Right cardiac atrium (tissue), 5 donors: ENCODE results near the gene LILRB4. TPM values are rescaled to one million over a fixed set of nuclear protein-coding genes. Genes with fewer than 3 reads are reported as not detected.
A peak's percentile ranks its signal among the peaks of the same experiment; 100 is the strongest.
"Not testable (repeated sequence)": the region's sequence is repeated elsewhere in the genome, so short reads cannot be mapped to it uniquely, and the experiment has no call there.

Source experiments
- ATAC-seq, 2 donors: fragments of 200-7000 bp; cut with Tn5 transposase; one replicate each; pipeline versions ENCODE4 v1.8.0 to v1.9.1; 2020; ENCODE audit warnings: moderate library complexity in 2 of 2, mild to moderate bottlenecking in 1 of 2
- DNase-seq, 3 donors: peaks; one replicate each; pipeline ENCODE4 v3.0.0-alpha.2; 2020
- H3K27ac ChIP-seq: one replicate; pipeline ENCODE4 v1.5.1; 2013; ENCODE audit warnings: mild to moderate bottlenecking, low read length, control low read depth, moderate library complexity
- H3K27me3 ChIP-seq: one replicate; pipeline ENCODE4 v1.6.1; 2013; ENCODE audit not compliant: control insufficient read depth, insufficient read depth
- H3K4me1 ChIP-seq: one replicate; pipeline ENCODE4 v1.6.1; 2013; ENCODE audit warnings: low read length; ENCODE audit not compliant: control insufficient read depth, insufficient read depth
- H3K4me3 ChIP-seq: one replicate; pipeline ENCODE4 v1.5.1; 2013; ENCODE audit warnings: low read length, control low read depth
- H3K9me3 ChIP-seq: one replicate; pipeline ENCODE4 v1.6.1; 2013; ENCODE audit warnings: low read length; ENCODE audit not compliant: control insufficient read depth
- WGBS: extraction: QIAGEN DNeasy Blood & Tissue Kit; methylation state at CpG from one replicate; pipeline ENCODE4 v1.1.7; 2013; 5-methylcytosine and 5-hydroxymethylcytosine counted together
- intact Hi-C, 4 donors: fragments of 100-400 bp; cut with DNase I; formaldehyde crosslinking; loops; one replicate each; pipeline versions ENCODE4 v1.11.0 to v1.14.0; 2022 to 2023
- long read RNA-seq, 4 donors: library from polyadenylated mRNA; unstranded; transcript quantifications; one replicate each; pipeline ENCODE4 v2.0.0, GENCODE V29; 2020 to 2021
- polyA plus RNA-seq: library from polyadenylated mRNA; stranded (reverse); fragments of 200-250 nt; gene quantifications from one replicate; pipeline ENCODE4 v1.2.3, GENCODE V29; 2013
- total RNA-seq, 4 donors: library from RNA; stranded (reverse); fragmentation: NEBNext Ultra II Directional; extraction: Animal tissue kit (Norgen Biotek cat#: 25700); gene quantifications; one replicate each; pipeline ENCODE4 v1.2.1, GENCODE V29; 2021
- donor health status: healthy with polysubstance abuse.
- donor health status: DM: no; HTN: yes; CAD: no.
- donor health status: DM: no; HTN: no; CAD: no.
- donor health status: DM: no; HTN: yes; CAD: no; lungs with severe emphysema.
- donor health status: DM: yes; HTN: yes; CAD: no.

Gene LILRB4
- total RNA-seq (1 to 10 TPM; 3.0 to 5.3 (median 4.6) TPM), polyA plus RNA-seq (1.4 TPM)
- long read RNA-seq, donor 1, partial matches to known transcripts: 2 of 7 reads
- long read RNA-seq, donor 1, other reads (novel, unspliced or antisense): 5 of 7 reads
- long read RNA-seq, donor 2, partial matches to known transcripts: 0 of 3 reads
- long read RNA-seq, donor 2, other reads (novel, unspliced or antisense): 3 of 3 reads
- long read RNA-seq, donor 3, partial matches to known transcripts: 0 of 2 reads
- long read RNA-seq, donor 3, other reads (novel, unspliced or antisense): 1 of 2 reads
- long read RNA-seq, donor 4: 0 reads

DNA sequence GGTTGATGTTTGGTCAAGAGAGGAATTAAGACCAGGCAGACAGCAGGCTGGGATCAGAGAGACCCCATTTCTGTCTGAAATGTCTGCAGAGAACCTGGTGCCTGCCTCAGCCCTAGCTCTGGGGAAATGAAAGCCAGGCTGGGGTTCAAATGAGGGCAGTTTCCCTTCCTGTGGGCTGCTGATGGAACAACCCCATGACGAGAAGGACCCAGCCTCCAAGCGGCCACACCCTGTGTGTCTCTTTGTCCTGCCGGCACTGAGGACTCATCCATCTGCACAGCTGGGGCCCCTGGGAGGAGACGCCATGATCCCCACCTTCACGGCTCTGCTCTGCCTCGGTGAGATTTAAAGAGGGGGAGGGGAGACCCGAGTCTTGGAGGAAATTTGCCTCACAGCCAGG lies at the start of gene LILRB4:
Gene LILRB4, plus strand, starts transcription at position 256 of the 400 bp plus-strand sequence. Its CDS starts 49 bp downstream, at position 305.
- WGBS: 60% methylated on average over 7 of the region's 7 CpGs
- H3K27ac ChIP-seq: no peak within 1 kb of the TSS
- ATAC-seq (peak; percentile 69), DNase-seq (peak; percentile 36 to 75 (median 72))
- intact Hi-C loops: no loop called here
- no peaks in the 10 kb centered on the region for H3K9me3 ChIP-seq
- H3K4me3 ChIP-seq: no peak within 1 kb of the TSS
- H3K4me1 ChIP-seq: no peaks in the 10 kb centered on the region
- no peaks in the 10 kb centered on the region for H3K27me3 ChIP-seq

DNA sequence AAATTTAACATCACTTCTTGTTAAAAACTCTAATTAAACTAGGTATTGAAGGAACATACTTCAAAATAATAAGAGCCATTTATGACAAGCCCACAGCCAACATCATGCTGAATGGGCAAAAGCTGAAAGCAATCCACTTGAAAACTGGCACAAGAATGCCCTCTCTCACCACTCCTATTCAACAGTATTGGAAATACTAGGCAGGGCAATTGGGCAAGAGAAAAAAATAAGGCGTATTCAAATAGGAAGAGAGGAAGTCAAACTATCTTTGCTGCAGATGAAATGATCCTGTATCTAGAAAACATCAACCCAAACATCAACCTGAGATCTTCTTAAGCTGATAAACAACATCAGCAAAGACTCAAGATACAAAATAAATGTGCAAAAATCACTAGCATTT lies 48.1 kb upstream of the LILRB4 start:
- intact Hi-C loops: no loop called here
- Histone ChIP-seq H3K27ac (no peak overlapping the region), H3K27me3 (no peaks in the 10 kb centered on the region), H3K9me3 (peaks cover 1% of the 10 kb centered on the region), H3K4me1 (no peaks in the 10 kb centered on the region), H3K4me3 (no peak overlapping the region)
- DNase-seq: no peak
- 81% methylated on average over 1 of the region's 1 CpG for WGBS
- no peak for ATAC-seq

DNA sequence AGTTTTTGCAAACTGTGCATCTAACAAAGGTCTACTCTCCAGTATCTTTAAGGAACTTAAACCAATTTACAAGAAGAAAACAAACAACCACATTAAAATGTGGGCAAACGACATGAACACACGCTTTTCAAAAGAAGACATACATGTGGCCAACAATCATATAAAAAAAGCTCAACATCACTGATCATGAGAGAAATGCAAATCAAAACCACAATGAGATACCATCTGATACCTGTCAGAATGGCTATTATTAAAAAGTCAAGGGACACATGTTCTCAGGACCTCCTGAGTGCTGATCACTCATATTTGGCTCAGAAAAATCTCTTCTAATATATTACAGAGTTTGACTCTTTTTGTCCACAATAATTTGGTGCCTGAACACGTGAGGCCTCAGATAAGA lies 46.7 kb upstream of the LILRB4 start:
- DNase-seq (no peak), ATAC-seq (no peak)
- 60% methylated on average over 3 of the region's 3 CpGs for WGBS
- no peak overlapping the region for H3K4me3 ChIP-seq
- no peak overlapping the region for H3K27ac ChIP-seq
- H3K27me3 ChIP-seq: no peaks in the 10 kb centered on the region
- intact Hi-C loops: no loop called here
- H3K9me3 ChIP-seq: peaks cover 1% of the 10 kb centered on the region
- H3K4me1 ChIP-seq: no peaks in the 10 kb centered on the region

DNA sequence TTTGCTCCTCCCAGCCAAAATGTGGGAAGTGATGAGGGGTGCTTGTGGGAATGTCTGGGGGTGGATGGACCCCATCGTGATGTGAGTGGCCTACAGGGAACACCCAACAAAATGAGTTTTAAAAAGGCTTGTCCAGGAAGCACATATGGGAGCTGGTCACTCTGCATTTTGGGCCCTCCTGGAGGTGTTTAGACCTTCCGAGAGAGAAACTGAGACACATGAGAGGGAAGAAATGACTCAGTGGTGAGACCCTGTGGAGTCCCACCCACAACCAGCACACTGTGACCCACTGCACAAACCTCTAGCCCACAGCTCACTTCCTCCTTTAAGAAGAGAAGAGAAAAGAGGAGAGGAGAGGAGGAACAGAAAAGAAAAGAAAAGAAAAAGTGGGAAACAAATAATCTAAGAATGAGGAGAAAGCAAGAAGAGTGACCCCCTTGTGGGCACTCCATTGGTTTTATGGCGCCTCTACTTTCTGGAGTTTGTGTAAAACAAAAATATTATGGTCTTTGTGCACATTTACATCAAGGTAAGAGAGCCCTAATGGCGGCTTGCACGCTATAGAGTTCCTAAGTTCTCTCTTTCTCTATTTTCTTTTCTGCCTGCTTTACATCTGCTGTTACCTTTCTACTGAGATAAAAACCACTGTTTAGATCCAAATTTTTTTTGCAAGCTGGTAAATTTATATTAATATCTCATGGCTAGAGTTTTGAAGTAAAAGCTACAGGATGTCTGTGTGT lies 45.8 kb upstream of the LILRB4 start:
- H3K27me3 ChIP-seq: no peaks in the 10 kb centered on the region
- WGBS: 45% methylated on average over 5 of the region's 5 CpGs
- intact Hi-C loops: no loop called here
- H3K27ac ChIP-seq: no peak overlapping the region
- DNase-seq (peak in 1 of 3 donors; percentile 1), ATAC-seq (no peak)
- no peaks in the 10 kb centered on the region for H3K4me1 ChIP-seq
- no peaks in the 10 kb centered on the region for H3K9me3 ChIP-seq
- H3K4me3 ChIP-seq: no peak overlapping the region

DNA sequence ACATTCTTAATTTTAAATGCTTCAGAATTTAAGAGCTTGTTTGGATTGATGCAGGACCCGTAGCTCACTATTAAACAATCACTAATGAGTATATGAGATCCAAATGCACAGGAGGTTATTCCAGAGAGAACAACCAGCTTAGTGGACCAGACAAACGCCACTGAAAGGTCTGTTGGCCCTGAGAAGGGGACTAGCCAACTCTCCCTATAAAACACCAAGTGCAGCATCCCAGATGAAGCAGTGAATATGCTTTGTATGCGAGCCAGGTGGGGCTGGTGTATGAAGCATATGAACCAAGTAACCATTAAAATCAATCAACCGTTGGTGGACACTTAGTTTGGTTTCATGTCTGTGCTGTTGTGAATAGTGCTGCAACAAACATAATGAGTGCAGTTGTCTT lies 42.3 kb upstream of the LILRB4 start:
- H3K27ac ChIP-seq: no peak overlapping the region
- intact Hi-C loops: no loop called here
- H3K4me1 ChIP-seq: no peaks in the 10 kb centered on the region
- DNase-seq (no peak), ATAC-seq (no peak)
- no peaks in the 10 kb centered on the region for H3K27me3 ChIP-seq
- no peaks in the 10 kb centered on the region for H3K9me3 ChIP-seq
- H3K4me3 ChIP-seq: no peak overlapping the region
- WGBS: 68% methylated on average over 4 of the region's 4 CpGs

DNA sequence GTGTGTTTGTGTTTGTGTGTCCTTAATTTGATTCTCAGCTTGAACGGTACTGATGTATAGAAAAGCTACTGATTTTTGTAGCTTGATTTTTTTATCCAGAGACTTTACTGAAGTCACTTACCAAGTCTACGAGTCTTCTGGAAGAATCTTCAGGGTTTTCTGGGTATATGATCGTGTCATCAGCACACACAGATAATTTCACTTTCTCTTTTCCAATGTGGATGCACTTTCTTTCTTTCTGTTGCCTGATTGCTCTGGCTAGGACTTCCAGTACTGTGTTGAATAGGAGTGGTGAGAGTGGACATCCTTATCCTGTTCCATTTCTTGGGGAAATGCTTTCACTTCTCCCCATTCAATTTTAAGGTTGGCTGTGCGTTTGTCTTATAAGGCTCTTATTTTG lies 40.4 kb upstream of the LILRB4 start:
- H3K27me3 ChIP-seq: no peaks in the 10 kb centered on the region
- no peak for DNase-seq
- no peaks in the 10 kb centered on the region for H3K4me1 ChIP-seq
- WGBS: 61% methylated on average over 4 of the region's 4 CpGs
- no peak overlapping the region for H3K4me3 ChIP-seq
- no peak overlapping the region for H3K27ac ChIP-seq
- intact Hi-C loops: no loop called here
- no peaks in the 10 kb centered on the region for H3K9me3 ChIP-seq
- ATAC-seq: no peak

DNA sequence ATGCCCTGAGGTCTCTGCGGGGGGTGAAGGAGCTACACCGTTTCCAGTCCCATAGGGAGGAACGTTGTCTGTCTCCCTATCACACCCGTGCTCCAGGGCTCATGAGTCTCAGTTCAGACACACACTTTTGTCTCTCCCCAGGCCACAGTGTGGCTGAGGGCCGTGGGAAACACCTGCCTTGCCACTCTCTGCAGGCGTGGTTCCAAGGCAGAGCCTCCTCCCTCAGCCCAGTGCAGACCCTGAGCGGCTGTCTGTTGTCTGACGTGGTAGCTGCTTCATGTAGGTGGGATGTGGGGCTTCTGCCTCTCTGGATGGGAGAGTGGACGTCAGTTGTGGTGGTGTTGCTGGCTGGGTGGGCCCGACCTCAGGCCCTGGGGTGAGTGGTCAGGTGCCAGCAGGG lies 38.6 kb upstream of the LILRB4 start:
- intact Hi-C loops, ATAC-seq, H3K27me3 ChIP-seq, DNase-seq, H3K4me3 ChIP-seq, H3K9me3 ChIP-seq, H3K27ac ChIP-seq, H3K4me1 ChIP-seq: not testable (repeated sequence)
- WGBS: 69% methylated on average over 10 of the region's 10 CpGs

DNA sequence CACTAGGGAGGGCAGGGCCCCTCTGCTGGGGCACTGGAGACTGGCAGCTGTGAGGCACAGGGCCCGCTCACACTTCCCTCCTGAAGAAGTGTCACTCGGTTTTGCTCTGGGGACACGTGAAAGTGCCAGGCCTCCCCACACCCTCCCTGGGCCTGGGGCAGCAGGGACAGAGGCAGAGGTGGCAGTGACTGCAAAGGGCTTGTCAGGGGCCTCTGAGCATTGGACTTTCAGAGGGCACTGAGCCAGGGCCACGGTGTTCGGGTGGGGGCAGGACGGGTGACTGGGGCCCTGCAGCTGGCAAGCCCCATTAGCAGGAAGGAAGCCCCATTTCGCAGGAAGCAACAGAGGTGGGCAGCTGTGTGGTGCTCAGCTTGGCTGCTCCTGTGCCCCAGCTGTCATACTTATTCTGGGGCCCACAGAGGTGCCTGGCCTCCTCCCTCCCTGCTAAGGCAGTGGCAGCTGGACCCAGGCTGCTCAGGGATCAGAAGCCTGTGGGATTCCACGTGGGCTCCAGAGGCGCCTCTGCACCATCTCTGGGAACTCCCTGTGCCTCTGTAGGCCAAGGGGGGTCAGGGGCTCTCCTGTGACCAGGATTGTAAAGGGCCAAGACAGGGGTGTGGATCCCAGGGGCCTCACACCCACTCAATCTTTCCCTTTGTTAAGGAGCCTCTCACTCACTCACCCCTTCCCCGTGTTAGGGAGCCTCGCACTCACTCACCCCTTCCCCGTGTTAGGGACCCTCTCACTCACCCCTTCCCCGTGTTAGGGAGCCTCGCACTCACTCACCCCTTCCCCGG lies 37.7 kb upstream of the LILRB4 start:
- H3K4me1 ChIP-seq, H3K27ac ChIP-seq, H3K4me3 ChIP-seq, H3K9me3 ChIP-seq, ATAC-seq, intact Hi-C loops, H3K27me3 ChIP-seq, DNase-seq: not testable (repeated sequence)
- WGBS: 73% methylated on average over 9 of the region's 15 CpGs

DNA sequence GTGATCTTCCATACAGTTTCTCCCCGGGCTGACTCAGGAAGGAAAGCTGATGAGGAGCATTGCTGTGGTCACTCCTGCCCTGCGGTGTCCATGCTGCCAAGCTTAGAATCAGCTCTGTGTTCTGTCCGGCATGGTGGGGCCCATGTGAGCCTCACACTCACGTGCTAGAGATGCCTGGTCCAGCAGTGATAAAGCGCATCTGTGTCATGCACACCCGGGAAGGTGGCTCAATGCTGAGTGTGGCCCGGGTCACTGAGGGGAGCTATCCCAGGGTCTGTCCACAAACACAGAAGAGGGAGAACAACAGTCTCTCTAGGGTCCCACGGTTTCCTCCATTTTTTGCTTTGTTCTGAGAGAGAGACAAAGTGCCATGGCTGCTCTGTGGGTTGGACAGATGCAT lies 36.0 kb upstream of the LILRB4 start:
- no peaks in the 10 kb centered on the region for H3K27me3 ChIP-seq

DNA sequence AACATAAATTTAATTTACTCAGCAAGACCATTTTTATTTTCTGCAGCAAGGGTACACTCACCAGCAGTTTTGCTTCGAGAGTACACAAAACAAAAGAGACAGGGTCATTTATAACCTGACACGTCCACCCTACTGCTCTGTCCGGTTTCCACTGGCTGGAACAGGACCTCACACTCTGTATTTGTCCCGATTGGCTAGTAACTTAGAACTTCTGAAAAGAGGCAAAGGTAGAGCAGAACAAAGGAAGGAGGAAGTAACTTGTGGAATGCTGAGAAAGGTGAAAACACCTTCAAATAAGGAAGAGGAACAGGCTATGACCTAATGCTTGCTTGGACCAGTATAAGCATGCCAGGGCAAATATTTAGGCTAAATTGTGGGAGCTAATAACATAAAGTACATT lies 34.9 kb upstream of the LILRB4 start:
- H3K4me3 ChIP-seq, H3K4me1 ChIP-seq, DNase-seq, H3K27ac ChIP-seq, H3K27me3 ChIP-seq, ATAC-seq, intact Hi-C loops, H3K9me3 ChIP-seq: not testable (repeated sequence)
- 52% methylated on average over 4 of the region's 4 CpGs for WGBS

More for the DNA sequence above, 36.0 kb upstream of the LILRB4 start:
- no peak for DNase-seq
- ATAC-seq: no peak
- no peaks in the 10 kb centered on the region for H3K9me3 ChIP-seq
- H3K4me1 ChIP-seq: no peaks in the 10 kb centered on the region
- WGBS: 78% methylated on average over 8 of the region's 8 CpGs
- no peak overlapping the region for H3K4me3 ChIP-seq
- H3K27ac ChIP-seq: no peak overlapping the region
- intact Hi-C loops: no loop called here

DNA sequence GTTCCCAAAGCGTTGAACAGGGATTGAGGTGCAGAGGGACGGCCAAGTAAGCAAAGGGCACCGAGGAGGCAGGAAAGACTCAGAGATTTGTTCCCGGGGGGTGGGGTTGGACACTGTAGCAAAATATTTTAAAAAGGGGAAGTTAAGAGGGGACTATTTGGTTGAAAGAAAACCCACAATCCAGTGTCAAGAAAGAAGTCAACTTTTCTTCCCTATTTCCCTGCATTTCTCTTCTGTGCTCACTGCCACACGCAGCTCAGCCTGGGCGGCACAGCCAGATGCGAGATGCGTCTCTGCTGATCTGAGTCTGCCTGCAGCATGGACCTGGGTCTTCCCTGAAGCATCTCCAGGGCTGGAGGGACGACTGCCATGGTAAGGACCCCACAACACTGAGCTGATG lies 32.5 kb upstream of the LILRB4 start, which contains the start of gene LILRB1:
Gene LILRB1, plus strand, starts transcription at position 223 of the 400 bp plus-strand sequence. CDS start 590 bp downstream, outside the sequence.
- H3K9me3 ChIP-seq, DNase-seq, ATAC-seq, H3K27me3 ChIP-seq, H3K27ac ChIP-seq, H3K4me3 ChIP-seq, intact Hi-C loops, H3K4me1 ChIP-seq: not testable (repeated sequence)
- WGBS: 65% methylated on average over 9 of the region's 9 CpGs
